Spleen (tissue), 7 donors: ENCODE data around the gene PLA2G2A.

ENCODE experiments used
- POLR2A ChIP-seq, 3 donors: fragments of 450-650 bp; IDR thresholded peaks; one replicate each; pipeline ENCODE4 v1.5.1; 2017; ENCODE audit warnings: antibody characterized with exemption in 3 of 3, mild to moderate bottlenecking in 1 of 3
- POLR2AphosphoS5 ChIP-seq, 3 donors: sonication (generic); formaldehyde crosslinking; IDR thresholded peaks; one replicate each; pipeline ENCODE4 v1.5.1; 2017; ENCODE audit warnings: antibody characterized with exemption in 3 of 3
- TF ChIP-seq, protein P1 (sequence below), 11 experiments: fragments of 200-600 bp in 7 of 11; fragments of 450-650 bp in 4 of 11; sonication (generic) in 4 of 11; IDR thresholded peaks in 8 of 11; conservative IDR thresholded peaks in 3 of 11; 1 replicate in 7 of 11; 2 replicates in 4 of 11; pipeline versions ENCODE4 v1.4.0 to v1.8.0; 2016 to 2021; ENCODE audit warnings: antibody characterized with exemption in 11 of 11, inconsistent platforms in 4 of 11, mild to moderate bottlenecking in 1 of 11
- donor health status: DM: no; HTN: no; CAD: no; lungs with moderate emphysema.
- donor health status: DM: no; HTN: no; CAD: no.
- donor health status: DM: no; HTN: no; CAD: no.

- TF ChIP-seq, protein P1, sequence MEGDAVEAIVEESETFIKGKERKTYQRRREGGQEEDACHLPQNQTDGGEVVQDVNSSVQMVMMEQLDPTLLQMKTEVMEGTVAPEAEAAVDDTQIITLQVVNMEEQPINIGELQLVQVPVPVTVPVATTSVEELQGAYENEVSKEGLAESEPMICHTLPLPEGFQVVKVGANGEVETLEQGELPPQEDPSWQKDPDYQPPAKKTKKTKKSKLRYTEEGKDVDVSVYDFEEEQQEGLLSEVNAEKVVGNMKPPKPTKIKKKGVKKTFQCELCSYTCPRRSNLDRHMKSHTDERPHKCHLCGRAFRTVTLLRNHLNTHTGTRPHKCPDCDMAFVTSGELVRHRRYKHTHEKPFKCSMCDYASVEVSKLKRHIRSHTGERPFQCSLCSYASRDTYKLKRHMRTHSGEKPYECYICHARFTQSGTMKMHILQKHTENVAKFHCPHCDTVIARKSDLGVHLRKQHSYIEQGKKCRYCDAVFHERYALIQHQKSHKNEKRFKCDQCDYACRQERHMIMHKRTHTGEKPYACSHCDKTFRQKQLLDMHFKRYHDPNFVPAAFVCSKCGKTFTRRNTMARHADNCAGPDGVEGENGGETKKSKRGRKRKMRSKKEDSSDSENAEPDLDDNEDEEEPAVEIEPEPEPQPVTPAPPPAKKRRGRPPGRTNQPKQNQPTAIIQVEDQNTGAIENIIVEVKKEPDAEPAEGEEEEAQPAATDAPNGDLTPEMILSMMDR (IDR thresholded peaks at IDR 0.05 in 8 of 11, conservative IDR thresholded peaks at IDR 0.05 in 3 of 11), result no peak
- no peak for TF ChIP-seq POLR2A (IDR thresholded peaks at IDR 0.05)
- TF ChIP-seq POLR2AphosphoS5 (IDR thresholded peaks at IDR 0.05), result no peak
Observed at GRCh38 chr1:19932866-19933265, 46.6 kb downstream of the PLA2G2A start.
